Measurements from ENCODE around the gene LDB3.
"Not testable (repeated sequence)": the region's sequence is repeated elsewhere in the genome, so short reads cannot be mapped to it uniquely, and the experiment has no call there.

LDB3 gene, protein sequence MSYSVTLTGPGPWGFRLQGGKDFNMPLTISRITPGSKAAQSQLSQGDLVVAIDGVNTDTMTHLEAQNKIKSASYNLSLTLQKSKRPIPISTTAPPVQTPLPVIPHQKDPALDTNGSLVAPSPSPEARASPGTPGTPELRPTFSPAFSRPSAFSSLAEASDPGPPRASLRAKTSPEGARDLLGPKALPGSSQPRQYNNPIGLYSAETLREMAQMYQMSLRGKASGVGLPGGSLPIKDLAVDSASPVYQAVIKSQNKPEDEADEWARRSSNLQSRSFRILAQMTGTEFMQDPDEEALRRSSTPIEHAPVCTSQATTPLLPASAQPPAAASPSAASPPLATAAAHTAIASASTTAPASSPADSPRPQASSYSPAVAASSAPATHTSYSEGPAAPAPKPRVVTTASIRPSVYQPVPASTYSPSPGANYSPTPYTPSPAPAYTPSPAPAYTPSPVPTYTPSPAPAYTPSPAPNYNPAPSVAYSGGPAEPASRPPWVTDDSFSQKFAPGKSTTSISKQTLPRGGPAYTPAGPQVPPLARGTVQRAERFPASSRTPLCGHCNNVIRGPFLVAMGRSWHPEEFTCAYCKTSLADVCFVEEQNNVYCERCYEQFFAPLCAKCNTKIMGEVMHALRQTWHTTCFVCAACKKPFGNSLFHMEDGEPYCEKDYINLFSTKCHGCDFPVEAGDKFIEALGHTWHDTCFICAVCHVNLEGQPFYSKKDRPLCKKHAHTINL

DNA sequence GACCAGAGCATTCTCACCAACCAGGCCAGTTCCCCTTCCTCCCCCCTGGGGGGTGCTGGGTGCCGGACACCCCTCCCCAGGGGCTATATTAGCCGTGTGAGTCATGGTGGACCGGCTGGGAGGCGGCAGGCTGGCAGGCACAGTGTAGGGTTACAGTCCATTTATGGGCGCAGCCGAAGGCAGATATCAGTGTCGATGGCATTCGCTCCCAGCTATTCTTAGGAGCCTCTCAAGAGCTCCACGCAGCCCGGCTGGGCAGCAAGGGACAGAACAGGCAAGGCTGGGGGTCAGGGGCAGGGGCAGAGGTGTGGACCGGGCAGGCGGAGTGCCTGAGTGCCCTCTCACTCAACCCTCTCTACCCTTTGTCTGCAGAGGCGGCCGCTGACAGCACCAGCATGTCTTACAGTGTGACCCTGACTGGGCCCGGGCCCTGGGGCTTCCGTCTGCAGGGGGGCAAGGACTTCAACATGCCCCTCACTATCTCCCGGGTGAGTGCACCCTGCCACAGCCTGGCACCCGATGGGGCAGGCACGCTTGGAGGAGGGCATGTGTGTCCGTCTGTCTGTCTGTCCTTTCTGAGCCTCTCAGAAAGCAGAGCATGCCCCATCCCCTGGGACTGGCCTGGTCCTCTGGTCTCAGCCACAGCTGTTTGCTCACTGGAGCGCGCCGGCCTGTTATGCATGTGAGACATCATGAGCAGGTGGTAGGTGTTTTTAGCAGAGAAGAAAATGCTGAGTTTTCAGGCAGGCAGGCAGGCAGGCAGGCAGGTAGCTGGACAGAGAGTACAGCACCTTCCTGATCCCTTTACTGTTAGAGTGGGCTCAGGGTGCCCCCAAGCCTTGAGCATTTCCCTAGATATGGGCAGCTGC, at the start of gene LDB3:
Gene LDB3 (plus strand): TSS at position 215 of the 869 bp plus-strand sequence. CDS start 181 bp downstream, at position 396.
- DNase-seq, result no peak

- no peak for DNase-seq
Observed at GRCh38 chr10:86628311-86628710, 40.0 kb upstream of the LDB3 start.

GRCh38 chr10:86630079-86630478, 38.2 kb upstream of the LDB3 start:
- no peak for DNase-seq

- DNase-seq, result no peak
Observed at GRCh38 chr10:86632009-86632800, 36.1 kb upstream of the LDB3 start.

- DNase-seq, result no peak
Observed at GRCh38 chr10:86632951-86633350, 35.4 kb upstream of the LDB3 start.

- DNase-seq, result no peak
Observed at GRCh38 chr10:86635402-86635801, 32.9 kb upstream of the LDB3 start.

DNA sequence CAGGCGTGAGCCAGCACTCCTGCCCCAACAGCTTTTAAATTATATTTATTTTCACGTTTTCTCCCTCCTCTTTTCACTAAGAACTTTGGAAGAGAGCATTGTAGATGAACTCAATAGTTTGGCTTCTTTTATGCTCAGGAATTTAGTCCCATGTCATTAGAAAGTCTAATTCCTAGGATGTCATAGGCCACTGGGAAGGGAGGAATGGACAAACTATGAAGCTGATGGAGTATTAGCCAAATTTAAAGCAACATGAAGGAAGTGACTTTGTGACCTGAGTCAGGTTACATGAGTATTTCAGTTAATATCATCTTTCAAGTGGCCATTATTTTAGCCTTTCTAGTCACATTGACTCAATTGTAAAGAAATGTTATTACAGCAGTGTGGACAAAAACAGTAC, 32.0 kb upstream of the LDB3 start:
- no peak for DNase-seq

- no peak for DNase-seq
Observed at GRCh38 chr10:86642021-86642420, 26.3 kb upstream of the LDB3 start.

DNA sequence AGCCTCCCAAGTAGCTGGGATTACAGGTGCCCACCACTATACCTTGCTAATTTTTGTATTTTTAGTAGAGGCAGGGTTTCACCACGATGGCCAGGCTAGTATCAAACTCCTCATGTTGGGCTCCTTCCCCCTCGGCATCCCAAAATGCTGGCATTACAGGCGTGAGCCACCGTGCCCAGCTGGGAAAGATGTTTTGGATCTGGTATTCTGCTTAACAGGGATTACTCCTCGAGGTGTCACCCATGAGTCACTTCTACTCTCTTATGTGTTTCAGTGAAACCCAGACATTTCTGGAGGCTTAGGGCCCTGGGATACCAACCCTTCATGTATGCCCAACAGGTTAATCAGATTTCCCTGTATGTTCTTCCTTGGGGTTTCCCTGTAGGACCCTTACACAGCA, 25.8 kb upstream of the LDB3 start:
- no peak for DNase-seq

- no peak for DNase-seq
Observed at GRCh38 chr10:86644152-86644793, 24.0 kb upstream of the LDB3 start.

DNA sequence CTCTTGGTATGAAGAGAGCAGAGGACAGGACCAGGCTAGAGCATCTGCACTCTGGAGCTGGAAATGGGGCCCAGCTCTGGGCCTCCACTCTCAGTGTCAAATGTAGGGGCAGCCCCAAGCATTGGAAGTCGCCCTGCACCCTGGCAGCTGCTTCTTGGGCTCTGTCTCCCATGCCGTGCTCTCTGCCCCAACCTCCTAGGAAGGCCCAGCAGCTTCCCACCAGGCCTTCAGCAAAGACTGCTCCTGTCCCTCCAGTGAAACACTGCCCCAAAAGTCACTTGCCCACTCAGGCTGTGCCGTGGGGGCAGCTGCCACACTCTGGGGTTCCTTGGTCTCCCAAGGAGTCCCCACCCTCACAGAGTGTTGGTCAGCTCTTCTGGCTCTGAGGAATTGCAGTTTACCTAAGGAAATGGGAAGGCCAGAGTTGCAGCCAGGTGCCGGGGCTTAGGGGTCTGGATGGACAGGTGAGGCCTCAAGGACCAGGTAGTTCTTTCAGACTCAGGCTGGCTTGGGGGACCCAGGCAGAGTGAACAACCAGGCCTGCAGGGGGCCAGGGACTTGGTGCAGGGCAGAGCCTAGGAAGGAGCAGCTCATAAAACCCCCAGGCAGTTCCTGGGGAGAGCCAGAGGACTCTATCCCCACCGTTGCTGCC, 23.4 kb upstream of the LDB3 start:
- no peak for DNase-seq

- DNase-seq, result not testable (repeated sequence)
Observed at GRCh38 chr10:86645621-86646165, 22.6 kb upstream of the LDB3 start.

DNA sequence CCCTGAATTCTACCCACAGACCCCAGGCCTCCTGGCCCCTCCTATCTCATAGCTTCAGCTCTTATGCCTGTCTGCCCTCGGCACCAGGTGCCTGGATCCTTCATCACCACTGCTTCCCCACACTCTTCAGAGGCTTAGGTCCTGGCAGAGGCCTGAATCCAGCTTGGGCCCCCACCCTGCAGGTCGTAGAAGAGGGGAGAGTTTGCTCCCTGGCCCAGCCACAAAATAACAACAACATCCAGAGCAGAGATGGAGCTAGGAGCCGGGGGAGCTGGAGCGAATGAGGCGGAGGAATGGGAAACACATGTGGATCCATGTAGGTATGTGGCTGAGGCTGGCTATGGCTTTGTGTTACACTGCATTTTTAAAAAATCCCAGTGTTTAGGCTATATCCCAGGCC, 21.8 kb upstream of the LDB3 start:
- no peak for DNase-seq

DNA sequence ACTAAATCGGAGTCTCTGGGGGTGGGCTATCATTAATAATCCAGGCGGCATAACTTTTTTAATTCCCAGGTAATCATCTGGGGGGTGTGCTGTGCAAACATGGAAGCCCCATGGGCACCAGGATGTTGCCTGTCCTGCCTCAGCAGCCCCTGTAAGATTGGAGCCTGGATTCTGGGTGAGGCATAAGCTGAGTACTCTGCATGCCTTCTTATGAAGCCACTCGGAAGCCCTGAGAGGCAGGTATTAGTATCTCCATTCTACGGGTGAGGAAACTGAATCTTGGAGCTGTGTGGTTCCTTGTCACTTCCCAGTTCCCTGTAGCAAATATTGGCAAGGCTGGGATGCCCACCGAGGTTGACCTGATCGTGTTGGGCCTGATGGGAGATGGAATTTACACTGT, 21.4 kb upstream of the LDB3 start:
- no peak for DNase-seq

- no peak for DNase-seq
Observed at GRCh38 chr10:86647773-86648703, 20.3 kb upstream of the LDB3 start.

DNA sequence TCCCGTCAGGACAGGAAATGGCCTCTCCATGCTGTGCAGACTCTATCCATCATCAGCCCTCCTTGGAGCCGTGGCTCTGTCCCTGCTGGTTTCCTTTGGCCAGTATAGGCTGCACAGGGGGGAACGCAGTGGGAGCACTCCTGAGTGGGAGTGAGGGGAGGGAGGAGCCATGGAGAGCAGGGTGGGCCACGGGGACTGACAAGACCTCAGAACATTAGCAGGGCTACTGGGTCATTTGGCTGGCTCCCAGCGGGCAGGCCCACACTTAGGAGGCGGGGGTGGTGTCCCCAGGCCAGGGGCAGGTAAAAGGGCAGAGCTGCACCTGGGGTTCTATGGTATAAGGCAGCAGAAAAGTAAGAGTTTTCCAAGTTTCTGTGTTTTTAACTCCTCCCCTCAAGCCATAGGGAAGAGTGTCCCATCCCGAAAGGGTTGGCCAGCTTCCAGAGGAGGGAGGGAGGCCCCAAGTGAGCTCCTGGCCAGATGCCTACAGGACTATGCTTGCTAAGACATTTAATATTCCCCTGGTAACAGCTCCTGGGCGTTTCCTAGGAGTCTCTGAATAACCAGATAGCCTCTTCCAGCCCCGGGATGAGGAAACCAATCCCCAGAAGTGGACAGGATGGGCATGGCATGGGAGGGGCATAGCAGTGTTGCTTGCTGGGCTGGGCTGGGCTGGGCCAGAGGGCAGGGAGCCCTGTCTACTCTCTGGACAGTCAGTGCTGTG, 19.4 kb upstream of the LDB3 start:
- no peak for DNase-seq

GRCh38 chr10:86649471-86650150, 18.7 kb upstream of the LDB3 start:
- DNase-seq, result no peak

DNA sequence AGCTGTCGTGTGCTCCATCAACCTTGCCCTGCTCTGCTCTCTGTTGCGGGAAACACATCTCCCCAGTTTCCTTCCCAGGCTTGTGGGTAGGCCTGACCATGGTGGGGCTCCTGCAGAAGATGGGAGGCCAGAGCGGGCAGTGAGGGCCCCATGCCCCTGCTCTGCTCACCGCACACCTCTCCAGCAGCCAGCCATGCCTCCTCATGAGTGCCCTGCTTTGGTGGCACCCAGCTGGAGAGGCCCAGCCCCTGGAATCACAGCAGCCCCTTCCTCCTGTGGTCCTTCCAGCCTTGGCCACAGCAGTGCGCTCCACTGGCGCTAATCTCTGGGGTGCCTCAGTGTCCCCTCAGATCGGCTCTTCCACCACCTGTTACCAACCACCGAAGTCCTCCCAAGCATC, 18.2 kb upstream of the LDB3 start:
- DNase-seq, result no peak

DNA sequence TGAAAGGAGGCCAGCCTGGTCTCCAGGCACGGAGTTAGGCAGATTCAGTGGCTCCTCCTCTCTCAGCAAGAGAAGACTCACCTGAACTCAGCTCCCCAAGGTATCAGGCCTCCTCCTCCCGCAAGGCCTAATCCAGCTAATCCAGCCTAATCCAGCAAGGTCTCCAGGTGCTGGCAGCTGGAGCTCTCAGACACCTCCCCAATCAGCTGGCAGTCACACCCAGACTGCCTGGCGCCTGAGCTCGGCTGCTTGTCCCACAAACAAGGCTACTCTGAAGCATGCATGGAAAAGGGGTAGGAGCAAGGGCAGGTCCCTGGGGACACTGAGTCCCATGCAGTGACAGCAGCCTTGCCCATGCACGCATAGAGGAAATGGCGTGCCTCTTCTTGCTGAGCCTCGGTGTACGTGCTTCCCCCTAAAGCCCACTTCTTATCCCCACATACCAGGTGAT, 17.3 kb upstream of the LDB3 start:
- no peak for DNase-seq
